Activated CD4-positive, alpha-beta T cell treated with anti-CD3 and anti-CD28 coated beads for 1 hour (primary cell): ENCODE results near the gene TIMP3.

Source experiments
- DNase-seq: peaks from one replicate; pipeline ENCODE4 v3.0.0-alpha.2; 2020

TIMP3 gene

DNA sequence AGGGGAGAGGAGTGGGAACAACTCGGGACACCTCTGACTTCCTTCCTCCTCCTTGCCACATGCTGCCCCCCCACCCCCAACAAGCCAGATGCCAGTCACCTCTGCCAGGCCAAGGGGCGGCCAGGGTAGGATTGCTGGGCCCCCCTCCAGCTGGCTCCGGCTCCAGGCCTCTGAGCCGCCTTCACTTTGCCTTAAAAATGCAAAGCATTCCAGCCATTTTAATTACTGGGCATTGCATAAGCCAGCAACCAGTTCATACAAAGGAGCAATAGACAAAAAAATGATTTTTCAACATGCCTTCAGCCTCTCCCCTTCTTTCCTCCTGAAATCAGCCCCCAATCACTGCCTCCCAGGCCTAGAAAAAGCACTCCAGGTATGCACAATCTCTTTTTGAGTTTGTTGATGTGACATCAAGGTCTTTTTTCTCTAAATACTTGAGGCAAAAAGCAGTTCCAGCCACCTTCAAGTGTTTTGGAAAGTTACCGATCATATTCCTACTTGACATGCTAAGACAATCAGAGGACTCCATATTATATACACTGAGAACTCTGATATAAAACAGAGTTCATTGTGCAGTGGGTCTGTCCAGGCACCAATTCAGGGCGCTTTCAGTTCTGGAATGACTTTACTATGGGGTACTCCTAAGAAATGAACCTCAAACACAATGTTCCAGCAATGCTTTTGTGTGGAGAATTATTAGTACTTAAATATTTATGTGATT lies 12.4 kb upstream of the TIMP3 start:
- DNase-seq = no peak

GRCh38 chr22:32789797-32790620 lies 11.5 kb upstream of the TIMP3 start:
- DNase-seq = no peak

DNA sequence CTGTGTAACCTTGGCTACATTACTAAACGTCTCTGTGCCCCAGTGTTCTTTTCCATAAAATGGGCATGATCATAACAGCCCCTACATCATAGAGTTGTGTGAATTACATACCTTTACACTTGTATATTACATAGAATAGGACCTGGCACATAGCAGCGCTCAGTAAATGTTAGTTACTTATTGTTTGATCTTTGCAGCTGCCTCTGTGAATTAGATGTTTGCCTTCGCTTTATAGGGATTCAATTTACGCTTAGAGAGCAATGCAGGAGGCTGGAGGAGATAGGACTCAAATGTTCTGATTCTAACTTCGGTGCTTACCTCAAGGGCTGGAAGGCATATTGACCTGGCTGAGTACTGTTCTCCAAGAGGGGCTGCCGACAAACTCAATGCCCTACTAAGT lies 10.4 kb upstream of the TIMP3 start:
- no peak for DNase-seq

DNA sequence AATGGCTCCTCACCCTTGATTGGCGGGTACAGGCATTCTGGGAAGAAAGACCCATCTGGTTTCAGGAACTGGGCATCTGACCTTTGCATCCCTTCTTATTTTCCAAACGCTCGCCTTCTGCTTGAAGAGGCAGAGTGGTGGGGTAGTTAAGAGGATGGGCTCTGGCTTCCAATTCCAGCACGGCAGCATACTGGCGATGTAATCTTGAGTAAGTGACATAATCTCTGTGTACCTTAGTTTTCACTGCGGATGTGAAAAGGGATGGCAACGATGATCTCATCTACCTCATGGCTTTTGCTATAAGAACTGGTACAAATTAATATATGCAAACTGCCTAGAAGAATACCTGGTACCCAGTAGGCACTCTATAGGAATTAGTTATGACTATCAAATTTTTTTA lies 10.0 kb upstream of the TIMP3 start:
- DNase-seq = no peak

DNA sequence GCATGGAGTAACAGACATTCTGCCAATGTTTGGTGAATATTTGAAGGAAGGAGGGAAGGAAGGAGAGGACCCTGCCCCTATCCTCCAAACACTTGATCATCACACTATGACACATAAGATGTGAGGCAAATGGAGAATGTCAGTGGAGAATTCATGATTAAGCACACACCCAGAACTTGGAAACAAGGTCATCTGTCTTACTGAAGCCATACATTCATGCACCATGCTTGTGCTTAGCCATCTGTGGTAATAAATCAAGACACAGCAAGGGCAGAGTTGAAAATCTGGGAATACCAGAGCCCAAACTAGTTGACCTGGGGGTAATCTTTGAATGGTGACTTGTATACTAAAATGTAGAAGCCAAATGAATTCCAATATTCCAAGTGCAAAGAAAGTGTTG lies 7.9 kb upstream of the TIMP3 start:
- no peak for DNase-seq

- no peak for DNase-seq
These were observed 6.9 kb upstream of the TIMP3 start for GRCh38 chr22:32794449-32795213.

GRCh38 chr22:32795214-32795596 lies 6.3 kb upstream of the TIMP3 start:
- no peak for DNase-seq

- peak; percentile 35 for DNase-seq
These were observed 4.5 kb upstream of the TIMP3 start for GRCh38 chr22:32796865-32797573.

GRCh38 chr22:32799496-32799895 lies 2.0 kb upstream of the TIMP3 start:
- DNase-seq = no peak

GRCh38 chr22:32800158-32800882 lies 1.2 kb upstream of the TIMP3 start:
- DNase-seq = no peak

DNA sequence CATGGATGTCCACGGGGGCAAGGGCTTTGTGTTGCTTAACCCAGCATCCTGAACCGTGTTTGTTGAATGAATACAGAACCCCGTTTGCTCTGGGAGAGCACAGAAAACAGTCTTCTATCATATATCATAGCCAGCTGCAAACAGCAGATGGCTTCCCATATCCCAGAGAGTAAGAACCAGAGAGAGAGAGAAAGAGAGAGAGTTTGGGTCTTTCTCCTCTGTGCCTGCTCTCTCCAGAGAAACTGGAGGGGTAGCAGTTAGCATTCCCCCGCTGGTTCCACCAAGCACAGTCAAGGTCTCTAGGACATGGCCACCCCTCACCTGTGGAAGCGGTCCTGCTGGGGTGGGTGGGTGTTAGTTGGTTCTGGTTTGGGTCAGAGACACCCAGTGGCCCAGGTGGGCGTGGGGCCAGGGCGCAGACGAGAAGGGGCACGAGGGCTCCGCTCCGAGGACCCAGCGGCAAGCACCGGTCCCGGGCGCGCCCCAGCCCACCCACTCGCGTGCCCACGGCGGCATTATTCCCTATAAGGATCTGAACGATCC lies 440 bp upstream of the TIMP3 start:
- no peak for DNase-seq

DNA sequence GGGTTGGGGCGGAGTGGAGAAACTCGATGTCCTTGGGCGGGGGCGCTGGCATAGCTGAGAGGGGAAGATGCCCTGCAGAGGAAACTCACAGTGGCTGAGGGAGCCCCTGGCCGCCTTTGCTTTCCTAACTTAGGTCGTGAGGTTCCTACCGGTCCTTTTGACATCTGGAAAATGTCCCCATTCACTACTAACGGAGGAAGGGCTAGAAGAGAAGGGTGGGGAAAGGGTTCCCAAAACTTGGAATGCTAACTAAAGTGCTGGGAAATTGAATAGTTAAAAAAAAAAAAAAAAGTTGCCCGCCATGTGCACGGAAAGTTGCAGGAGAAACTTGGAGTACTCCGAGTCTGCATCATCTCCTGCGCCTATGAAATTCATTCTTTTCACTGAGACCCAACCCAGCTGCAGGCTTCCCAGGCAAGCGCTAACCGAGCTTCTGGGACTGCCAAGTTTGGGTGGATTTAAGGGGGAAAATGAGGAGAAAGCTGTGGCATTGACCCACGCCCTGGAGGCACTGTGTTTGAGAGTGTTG lies 796 bp downstream of the TIMP3 start:
- DNase-seq = no peak

GRCh38 chr22:32803020-32803737 lies 1.7 kb downstream of the TIMP3 start:
- DNase-seq = no peak

- DNase-seq = no peak
These were observed 2.4 kb downstream of the TIMP3 start for GRCh38 chr22:32803738-32804435.

DNA sequence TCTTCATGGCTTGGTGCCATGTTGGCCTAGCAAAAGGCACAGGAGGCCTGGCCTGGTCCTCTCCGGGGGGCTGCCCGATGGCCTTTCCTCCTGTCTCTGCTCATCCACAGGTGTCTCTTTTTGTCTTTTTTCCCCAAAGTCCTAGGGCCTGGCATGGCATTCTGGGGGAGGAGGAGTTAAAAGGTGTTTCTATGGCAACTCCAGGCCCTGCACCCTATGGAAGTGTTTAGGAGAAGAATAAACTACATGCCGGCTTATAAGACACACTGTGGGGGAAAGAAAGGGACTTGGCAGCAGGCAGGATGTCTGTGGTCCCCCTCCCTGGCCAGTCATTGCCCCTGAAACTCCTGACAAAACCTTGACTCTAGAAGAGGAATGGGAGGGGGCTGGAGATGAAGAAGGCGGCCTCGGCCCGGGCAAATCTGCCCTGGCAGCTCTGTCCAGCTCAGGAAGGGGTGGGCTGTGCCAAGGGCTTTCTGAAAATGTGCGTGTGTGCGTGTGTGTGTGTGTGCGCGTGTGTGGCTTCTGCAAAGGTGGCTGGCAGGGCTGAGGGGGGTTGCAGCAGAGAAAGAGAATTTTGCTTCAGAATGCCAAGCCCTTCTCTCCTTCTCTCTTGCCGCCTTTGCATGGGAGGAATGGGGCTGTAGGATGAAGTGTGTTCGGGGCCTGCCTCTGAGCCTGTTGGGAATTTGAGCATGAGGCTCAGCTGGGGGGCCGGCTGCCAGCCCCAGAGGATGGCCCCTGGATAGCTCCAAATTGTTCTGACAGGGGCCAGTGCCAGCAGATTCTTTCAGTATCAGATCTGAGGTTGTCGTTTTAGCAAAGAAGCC lies 3.2 kb downstream of the TIMP3 start:
- no peak for DNase-seq

DNA sequence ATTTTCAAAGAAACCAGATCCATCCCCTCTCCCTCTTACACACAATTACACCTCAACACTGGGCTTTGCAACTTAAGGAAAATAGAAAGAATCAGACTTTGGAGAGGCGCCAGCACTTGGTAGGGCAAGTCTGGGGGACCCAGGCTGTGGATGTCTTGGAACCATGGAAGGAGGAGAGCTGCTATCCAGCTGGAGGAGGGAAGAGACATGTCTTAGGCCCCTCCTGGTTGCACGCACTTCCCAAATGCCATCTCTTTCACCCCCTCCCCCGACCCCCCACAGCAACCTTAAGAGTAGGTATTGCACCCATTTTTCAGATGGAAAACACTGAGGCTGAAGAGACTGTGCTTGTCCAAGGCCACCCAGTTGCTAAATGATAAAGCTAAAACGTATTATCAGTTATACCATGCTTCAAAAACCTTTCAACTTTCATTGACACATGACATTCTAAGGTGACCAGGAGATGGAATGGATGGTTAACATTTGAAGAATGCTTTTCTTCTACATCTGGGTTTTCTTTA lies 3.9 kb downstream of the TIMP3 start:
- DNase-seq = no peak

DNA sequence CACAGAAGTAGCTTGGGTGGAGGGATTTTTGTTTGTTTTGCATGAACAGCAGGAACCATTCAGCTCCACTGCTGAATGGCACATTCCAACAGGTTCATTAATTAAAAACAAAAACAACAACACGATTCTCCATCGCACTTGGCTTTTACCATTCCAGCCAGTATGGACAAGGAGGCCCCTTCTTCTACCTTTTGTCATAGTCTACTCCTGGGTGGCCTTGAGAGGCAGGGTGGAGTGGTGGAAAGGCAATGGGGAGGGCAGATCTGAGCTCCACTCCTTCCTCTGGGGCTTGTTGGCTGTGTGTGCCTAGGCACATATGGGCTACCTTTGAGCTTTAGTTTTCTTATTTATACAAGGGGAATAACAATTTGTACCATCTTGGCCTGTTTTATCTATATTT lies 4.8 kb downstream of the TIMP3 start:
- DNase-seq = no peak

GRCh38 chr22:32808038-32808445 lies 6.5 kb downstream of the TIMP3 start:
- DNase-seq = no peak
